HG02970 (cell line): Measurements from ENCODE around the gene RHOU.
A peak's percentile ranks its signal among the peaks of the same experiment; 100 is the strongest.
"Not testable (repeated sequence)": the region's sequence is repeated elsewhere in the genome, so short reads cannot be mapped to it uniquely, and the experiment has no call there.

Source experiments
- ATAC-seq: cut with Tn5 transposase; IDR thresholded peaks from one replicate; pipeline ENCODE4 v1.9.1; 2021; ENCODE audit warnings: mild to moderate bottlenecking, moderate library complexity, moderate number of reproducible peaks; ENCODE audit not compliant: unreplicated experiment, low FRiP score

The RHOU gene

DNA sequence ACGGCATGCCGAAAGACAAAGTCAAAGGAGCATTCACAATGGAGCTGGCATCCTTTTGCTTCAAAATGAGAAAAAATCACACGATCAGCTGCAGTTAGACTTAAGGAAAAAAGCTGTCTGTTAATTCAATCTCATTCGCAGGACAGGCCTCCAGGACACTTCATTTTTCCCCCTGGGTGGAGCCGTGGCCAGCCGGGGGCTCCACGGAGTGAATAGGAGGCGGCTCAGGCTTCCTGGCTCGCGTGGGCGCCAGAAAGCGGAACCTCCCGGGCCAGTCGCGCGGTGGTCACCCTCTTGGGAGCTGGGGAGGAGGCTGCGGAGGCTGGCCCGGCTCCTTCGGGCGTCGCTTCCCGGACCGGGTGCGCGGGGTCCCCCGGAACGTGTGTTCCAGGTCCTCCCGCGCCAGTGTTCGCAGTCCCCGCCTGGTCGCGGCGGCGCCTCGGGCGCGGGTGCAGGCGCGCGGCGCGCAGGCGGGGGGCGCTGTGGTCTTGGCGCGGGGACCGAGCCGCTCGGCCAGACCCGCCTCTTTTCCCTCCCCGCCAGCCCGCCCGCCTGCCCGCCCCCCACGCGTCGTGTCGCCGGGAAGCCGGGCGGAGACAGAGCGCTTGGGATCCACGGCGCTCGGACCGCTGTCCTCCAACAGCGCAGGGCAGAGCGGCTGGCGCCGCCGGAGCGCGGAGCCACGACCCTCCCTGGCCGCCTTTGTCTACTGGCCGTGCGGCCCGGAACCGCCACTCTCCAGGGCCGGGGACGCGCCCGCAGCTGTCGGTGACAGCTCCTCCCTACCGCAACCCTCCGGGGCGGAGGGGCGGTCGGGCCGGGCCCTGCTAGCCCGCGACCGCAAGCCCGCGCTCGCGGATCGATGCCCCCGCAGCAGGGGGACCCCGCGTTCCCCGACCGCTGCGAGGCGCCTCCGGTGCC, at the start of gene RHOU:
Gene RHOU, plus strand, starts transcription at position 599 of the 921 bp plus-strand sequence. Its CDS starts 264 bp downstream, at position 863.
- ATAC-seq, result peak; percentile 74

DNA sequence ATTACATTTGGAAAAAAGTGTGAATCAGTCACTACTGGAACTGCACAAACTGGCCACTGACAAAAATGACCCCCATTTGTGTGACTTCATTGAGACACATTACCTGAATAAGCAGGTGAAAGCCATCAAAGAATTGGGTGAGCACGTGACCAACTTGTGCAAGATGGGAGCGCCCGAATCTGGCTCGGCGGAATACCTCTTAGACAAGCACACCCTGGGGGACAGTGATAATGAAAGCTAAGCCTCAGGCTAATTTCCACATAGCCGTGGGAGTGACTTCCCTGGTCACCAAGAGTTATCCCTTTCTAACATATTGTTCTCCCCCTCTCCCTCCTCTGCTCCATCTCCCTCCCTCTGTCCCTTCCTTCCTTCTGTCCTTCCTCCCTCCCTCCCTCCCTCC, 47.7 kb upstream of the RHOU start:
- ATAC-seq, result no peak

DNA sequence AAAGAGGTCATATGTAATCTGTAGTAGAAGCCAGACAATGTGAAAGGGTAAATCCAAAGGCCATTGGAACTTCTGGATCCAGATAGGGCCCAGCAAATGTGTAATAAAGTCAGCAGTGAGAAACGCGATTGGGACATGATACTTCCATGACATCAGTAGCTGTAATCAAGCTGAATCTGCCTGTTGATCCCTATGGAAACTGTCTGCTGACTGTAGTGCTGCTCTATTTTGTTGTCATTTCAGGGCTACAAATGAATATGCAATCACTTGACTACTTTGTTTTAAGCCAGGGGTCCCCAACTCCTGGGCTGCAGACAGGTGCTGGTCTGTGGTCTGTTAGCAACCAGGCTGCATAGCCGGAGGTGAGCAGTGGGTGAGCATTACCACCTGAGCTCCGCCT, 46.0 kb upstream of the RHOU start:
- ATAC-seq, result no peak

DNA sequence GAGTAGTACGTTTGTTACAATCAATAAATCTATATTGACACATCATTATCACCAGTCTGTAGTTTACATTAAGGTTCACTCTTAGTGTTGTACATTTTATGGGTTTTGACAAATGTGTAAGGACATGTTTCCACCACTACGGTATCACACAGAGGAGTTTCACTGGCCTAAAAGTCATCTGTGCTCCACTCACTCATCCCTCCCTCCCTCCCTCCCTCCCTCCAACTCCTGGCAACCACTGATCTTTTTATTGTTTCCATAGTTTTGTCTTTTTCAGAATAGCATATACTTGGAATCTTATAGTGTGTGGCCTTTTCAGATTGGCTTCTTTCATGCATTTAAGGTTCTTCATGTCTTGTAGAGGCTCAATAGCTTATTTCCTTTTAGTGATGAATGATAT, 44.1 kb upstream of the RHOU start:
- no peak for ATAC-seq

DNA sequence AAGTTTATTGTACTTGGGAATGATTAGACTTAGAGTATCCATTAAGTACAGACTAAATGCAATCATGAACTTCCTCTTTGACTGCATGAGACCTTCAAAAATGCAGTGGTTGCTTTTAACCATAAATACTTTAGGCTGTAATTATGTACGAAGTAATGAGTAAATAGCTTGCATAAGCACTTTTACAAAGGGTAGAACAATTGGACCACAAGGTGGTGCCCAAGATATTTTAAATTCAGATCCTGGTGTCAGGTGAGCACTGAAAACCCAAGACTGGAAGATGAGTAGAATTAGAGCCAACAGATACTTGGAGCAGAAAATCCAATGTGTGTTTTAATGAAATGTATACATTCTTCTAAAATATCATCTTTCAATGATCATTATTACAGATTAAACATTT, 43.4 kb upstream of the RHOU start:
- ATAC-seq, result no peak

DNA sequence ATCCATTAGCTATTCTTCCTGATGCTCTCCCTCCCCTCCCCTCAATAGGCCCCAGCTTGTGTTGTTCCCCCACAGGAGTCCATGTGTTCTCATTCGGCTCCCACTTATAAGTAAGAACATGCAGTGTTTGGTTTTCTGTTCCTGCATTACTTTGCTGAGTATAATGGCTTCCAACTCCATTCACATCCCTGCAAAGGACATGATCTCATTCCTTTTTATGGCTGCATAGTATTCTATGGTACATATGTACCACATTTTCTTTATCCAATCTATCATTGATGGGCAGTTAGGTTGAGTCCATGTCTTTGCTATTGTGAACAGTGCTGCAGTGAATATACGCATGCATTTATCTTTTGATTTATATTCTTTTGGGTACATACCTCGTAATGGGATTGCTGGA, 40.8 kb upstream of the RHOU start:
- ATAC-seq, result not testable (repeated sequence)

DNA sequence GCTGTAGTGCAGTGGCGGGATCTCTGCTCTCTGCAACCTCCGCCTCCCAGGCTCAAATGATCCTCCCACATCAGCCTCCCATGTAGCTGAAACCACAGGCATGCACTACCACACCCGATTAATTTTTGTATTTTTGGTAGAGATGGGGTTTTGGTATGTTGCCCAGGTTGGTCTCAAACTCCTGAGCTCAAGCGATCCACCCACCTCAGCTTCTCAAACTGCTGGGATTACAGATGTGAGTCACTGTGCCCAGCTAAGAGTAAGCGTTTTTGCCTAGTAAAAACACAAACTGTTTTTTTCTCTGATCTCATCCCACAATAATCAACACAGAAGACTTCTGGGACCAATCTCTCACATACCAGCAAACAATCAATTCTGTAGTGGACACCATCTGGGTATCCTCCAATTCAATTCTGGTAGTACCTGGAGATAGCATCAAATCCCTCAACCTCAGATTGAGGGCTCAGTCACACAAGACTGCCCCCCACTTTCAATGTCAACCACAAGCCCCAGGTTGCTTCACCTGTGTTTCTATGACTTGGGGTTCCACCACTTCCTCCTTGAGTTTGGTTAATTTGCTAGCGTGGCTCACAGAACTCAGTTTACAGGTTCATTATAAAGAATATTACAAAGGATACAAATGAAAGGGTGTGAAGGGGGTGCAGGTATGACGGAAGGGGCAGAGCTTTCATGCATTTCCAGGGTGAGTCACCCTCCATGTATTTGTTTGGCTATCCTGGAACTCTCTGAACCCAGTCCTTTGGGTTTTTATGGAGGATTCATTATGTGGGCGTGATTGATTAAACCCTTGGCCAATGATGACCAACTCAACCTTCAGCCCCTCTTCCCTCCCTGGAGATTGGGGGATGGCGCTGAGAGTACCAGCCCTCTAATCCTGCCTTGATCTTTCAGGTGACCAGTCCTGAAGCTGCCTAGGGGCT, 40.0 kb upstream of the RHOU start:
- no peak for ATAC-seq

DNA sequence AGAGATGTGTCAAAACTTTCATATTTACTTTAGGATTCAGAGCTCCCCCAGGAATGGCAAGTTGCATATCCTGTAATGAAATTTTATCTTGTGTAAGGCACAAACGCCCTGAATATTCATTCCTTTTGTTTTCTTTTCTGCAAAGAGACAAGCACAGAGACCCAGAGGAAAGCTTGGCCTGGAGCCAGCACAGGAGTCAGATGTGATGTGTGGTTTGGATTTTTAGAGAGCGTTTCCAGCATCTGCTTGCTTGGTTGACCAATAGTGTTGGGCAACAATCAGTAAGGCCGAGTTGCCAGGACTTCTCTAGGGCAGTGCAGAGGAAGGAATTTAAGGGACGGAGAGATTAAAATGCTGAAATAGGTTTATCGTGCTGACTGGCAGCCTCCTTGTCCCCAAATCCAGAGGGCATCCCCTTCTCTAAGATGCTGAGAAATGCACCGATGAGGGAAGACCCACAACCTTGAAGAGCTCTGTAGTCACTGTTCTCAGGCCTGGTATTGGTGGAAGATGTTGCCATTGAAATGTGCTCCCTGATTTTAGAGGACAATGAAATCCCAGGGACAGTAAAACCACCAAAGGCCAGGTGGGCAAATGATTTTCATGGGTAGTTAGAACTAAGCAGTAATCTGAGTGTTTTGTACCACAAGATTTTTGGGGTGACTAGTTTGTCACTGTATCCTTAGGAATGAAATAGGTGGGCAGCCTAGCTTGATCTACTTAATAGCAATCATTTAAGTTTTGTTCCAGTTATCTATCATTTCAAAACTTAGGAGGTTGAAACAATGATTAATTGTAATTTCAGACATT, 37.9 kb upstream of the RHOU start:
- no peak for ATAC-seq

DNA sequence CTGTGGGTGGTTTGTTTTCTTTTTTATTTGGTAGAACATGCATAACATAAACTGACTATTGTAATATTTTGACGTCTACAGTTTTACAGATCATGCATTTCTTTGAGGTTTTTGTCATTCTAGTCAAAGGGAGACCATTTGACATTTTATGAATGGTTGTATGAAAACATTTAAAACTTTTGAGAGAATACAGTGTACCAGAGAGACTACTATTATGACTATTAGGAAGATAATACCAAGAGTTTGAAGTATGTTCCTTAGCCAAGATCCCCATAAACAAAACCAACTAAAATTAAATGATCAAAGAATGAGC, 37.3 kb upstream of the RHOU start:
- no peak for ATAC-seq

DNA sequence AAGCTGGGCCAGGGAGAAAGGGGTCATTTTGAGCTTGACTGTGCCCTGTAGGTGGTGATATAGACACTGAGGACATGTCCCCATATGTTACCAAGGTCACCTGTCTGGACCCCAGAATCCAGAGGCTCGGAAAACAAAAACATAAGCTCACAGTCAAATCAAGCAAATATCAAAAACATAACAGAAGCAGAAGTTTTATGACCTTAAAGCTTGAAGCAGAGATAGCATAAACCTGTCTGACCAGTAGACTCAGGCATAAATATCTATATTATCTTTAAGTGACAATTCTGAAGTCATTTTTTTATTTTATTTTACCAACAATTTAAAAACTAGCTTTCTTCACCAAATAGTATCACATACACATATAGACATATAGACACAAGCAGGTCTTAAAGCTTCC, 32.8 kb upstream of the RHOU start:
- no peak for ATAC-seq

DNA sequence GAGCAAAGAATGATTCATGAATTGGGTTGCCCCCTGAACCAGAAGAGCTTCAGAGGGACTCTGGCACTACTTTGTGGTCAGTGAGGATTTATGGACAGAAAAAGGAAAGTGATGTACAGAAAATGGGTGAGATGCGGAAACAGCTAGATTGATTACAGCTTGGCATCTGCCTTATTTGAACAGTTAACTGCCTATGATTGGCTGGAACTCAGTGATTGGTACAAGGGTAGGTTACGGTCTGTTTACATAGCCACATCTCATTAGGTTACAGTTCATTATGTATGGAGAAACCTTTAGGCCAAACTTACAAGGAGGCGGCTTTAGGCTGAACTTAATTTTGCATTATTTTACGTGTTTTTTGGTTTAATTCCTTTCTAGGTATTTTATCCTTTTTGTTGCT, 29.0 kb upstream of the RHOU start:
- ATAC-seq, result no peak

DNA sequence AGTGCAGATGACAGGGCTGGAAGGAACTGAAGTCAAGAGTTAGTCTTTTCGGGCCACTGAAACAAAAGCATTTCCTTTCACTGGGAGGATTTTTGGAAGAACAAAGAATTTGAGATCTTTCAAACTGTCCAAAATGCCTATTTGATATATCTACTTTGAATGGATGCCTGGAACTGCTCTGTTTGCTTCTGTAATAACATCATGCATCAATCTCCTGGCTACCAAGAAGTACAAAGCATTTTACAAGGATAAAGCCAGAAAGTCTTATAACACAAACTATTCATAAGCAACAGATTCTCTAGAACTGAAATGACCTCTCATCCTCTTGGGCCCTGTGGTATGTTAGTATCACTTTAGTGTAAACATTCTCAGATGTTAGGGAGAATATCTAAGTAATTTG, 18.2 kb upstream of the RHOU start:
- ATAC-seq, result no peak

DNA sequence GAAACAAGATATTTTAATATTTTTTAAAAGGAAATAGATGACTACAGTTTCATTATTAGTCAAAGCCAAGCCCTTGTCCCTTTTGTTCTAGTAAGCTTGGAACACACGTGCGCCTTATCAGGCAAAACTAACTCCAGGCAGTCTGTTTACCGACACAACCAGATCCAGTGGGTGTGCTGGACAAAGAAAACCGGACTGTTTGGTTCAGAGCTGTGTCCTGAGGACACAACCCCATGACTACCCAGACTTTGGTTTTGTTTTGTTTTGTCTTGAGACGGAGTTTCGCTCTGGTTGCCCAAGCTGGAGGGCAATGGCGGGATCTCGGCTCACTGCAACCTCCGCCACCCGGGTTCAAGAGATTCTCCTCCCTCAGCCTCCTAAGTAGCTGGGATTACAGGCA, 13.9 kb upstream of the RHOU start:
- no peak for ATAC-seq

DNA sequence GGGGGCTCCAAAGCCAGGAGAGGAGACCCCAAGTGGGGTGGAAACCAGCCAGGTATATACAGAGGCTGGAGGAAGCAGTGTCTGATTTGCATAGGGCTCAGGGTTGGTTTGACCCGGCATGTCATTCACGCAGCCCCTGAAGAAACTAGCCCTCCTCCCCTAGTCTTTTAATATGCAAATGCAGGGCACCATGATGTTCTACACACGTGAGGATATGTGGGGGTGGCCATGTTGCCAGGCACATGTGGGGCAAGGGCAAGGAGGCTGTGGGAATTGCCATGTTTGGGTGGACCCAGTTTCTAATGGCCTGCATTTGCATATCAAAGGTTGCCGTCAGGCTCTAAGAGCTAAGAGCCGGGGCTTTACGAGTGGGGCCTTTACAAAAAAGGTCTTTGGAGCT, 12.0 kb upstream of the RHOU start:
- no peak for ATAC-seq

DNA sequence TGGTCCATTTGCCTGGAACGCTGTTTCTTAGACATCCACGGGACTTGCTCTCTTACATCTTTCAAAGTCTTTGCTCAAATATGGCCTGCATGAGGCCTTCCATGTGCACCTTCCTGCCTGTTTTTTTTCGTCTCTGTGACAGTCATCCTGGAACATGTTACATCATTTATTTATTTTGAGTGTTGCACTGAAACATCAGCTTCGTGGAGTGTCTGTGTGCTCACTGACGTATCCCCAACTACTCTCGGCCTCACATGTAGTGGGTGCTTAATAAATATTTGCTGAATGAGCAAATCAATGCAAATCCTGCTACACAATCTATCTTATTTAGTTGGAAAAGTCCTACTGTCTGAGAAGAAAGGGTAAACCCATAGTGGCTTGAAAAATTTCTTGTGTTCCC, 11.4 kb upstream of the RHOU start:
- ATAC-seq, result no peak

DNA sequence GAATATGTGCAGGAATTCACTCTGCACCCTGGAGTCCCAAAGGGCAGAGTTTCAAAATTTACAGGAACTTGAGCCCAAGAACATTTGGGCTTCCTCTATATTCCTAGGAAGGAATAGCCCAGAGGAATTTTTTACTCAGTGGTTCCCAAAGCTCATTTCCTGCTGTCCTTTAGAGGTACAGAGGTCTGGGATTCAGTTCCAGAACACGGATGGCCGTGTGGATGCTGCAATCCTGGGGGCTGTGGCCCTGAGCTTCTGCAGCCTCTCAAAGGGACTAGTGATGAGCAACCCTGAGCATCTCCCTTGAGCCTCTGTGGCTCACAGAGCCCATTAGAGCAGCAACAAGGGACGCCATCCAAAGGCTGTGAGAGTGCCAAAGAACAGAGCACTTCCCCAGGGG, 10.1 kb upstream of the RHOU start:
- ATAC-seq, result no peak

DNA sequence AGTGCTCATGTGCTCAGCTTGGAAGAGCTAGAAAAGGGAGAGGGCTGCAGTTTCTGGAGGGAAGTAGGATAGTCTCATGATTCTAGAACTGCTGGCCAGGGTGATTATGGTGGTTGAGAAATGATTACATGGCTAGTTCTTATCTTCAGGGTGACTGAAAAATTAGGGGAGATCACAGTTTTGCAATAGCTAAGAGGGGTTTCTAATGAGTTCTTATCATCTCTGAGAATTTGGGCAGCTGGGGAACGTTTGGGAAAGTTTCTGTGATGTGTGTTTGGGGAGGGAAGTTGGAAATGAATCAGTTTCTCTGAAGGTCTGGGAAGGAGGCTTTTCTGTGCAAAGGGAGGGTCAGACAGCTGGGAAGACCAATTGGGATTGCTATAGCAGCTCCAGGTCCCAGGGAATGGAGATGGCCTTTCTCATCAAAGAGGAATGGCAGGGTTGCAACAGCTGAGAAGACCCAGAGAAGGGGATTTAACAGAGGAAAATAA, 7.6 kb upstream of the RHOU start:
- ATAC-seq, result no peak

DNA sequence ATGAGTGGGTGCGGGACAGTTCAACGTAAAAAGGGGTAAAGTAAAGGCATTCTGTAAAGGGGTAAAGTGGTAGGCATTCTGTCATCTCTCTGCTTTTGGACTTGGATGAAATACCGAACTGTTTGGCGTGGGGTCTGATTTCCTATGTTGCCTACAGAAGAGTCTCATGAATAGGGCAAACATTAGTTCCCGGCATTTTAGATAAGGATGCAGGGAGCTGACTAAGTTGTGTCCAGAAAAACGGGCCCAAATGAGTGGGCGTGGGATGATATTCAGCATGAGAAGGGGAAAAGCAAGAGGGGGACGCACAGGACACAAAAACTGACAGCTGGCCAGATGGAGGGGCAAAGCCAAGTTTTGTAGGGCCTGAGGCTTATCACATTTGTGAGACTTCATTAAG, 2.9 kb upstream of the RHOU start:
- no peak for ATAC-seq

DNA sequence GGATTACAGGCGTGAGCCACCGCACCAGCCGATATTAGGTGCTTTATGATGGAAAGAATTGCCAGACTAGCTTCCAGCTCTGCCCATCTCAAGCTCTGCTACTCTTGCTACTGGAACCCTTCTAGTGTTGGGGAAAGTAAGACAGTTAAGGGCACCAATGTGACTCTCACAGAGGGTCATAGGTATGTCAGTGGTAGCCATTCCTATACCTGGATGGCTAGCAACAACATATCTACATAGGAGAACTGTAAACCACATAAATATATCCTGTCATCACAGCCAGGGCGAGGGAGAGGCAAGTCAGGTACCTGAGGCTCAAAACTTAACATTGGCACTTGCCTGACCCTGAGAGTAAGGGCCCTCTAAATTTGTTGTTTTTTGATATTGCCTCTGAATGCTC, 1.7 kb upstream of the RHOU start:
- ATAC-seq, result no peak

DNA sequence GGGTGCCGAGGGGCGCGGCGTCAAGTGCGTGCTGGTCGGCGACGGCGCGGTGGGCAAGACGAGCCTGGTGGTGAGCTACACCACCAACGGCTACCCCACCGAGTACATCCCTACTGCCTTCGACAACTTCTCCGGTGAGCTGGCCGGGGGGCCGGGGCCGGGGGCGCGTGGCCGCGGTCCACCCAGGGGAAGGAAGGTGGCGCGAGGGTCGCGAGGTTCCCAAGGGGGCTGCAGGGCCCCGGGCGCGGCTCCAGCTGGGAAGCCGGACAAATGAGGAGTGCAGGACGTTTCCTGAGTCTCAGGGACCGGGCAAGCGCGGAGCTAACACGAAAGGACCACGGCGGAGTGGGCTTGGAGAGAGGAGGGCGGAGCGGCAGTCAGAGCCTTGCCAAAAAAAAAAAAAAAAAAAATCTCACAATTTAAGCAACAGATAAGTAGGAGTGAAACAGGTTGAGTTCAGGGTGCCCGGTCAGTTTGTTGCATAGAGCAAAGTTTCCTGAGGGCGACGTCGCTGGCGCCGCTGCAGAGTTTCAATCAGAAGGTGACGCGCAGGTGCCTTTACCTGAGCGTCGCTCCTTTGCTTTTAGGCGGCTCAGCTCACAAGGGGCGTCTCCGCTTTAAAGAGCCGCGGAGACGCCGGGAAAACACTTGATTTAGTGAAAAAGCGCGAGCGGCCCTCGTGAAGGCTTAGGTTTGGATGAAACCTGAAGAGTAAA, 750 bp downstream of the RHOU start:
- peak; percentile 30 for ATAC-seq
